SK-N-DZ (cell line): Measurements from ENCODE around the gene B3GNT8.
A peak's percentile ranks its signal among the peaks of the same experiment; 100 is the strongest.
"Not testable (repeated sequence)": the region's sequence is repeated elsewhere in the genome, so short reads cannot be mapped to it uniquely, and the experiment has no call there.

Experiments
- DNase-seq: peaks from one replicate; pipeline ENCODE4 v3.0.0-alpha.2; 2015; ENCODE audit warnings: low spot score

Gene B3GNT8

DNA sequence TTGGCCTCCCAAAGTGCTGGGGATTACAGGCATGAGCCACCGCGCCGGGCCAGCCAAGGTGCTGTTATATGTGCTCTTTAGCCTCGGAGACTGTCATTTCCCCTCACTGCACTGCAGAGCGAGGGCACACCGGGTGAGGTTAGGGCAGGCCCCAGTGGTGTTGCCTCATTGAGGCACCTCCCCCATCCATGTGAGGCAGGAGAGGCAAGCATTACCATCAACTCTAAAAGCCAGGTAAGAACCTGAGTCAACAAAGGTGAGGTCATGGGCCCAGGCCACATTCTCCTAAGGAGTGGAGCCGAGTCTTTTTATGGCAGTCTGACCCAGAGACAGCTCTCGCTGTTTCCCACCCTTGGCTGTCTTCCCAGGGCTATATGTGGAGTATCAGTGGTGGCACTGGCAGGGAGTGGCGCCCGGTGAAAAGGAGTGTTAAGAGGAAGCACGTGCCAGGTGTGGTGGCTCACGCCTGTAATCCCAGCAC, 10.9 kb downstream of the B3GNT8 start:
- DNase-seq, result no peak

- DNase-seq, result no peak
Measured at GRCh38 chr19:41415154-41415571, 12.0 kb downstream of the B3GNT8 start.

DNA sequence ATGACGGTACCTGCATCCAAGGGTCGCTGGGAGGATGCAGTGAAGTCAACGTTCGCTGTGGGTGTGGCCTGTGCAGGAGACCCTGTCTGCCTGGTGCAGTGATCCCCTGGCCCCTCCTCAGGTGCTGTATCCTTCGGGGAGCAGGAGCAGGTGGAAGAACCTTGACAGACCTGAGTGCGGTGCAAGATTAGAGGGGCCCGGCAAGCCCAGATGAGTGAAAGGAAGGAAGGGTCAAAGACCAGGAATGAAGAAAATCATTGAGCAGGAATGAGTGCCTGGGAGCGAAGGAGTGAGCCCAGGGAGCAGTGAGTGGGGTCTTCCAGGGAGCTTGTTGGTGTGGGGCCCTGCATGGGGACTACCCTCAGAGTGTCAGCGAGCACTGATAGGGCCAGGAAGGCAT, 12.7 kb downstream of the B3GNT8 start:
- DNase-seq, result no peak

- no peak for DNase-seq
Measured at GRCh38 chr19:41413947-41414346, 13.2 kb downstream of the B3GNT8 start.

DNA sequence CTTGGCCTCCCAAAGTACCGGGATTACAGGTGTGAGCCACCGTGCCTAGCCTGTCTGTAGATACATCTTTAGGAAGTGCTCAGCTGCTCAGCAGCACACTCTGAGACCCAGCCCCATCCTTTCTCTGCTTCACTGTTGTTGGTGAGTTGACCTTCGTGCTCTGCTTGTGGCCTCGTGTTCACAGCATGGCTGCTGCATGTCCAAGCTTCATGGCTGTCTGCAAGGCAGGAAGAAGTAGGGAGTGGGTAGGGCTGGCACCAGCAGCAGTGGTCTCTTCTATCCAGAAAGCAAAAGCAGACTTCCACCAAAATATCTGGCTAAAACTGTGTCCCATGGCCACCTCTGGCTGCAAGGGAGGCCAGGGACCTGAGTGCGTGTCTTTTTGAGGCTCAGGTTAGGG, 14.2 kb downstream of the B3GNT8 start:
- DNase-seq, result no peak

- DNase-seq, result no peak
Measured at GRCh38 chr19:41411968-41412265, 15.3 kb downstream of the B3GNT8 start.

DNA sequence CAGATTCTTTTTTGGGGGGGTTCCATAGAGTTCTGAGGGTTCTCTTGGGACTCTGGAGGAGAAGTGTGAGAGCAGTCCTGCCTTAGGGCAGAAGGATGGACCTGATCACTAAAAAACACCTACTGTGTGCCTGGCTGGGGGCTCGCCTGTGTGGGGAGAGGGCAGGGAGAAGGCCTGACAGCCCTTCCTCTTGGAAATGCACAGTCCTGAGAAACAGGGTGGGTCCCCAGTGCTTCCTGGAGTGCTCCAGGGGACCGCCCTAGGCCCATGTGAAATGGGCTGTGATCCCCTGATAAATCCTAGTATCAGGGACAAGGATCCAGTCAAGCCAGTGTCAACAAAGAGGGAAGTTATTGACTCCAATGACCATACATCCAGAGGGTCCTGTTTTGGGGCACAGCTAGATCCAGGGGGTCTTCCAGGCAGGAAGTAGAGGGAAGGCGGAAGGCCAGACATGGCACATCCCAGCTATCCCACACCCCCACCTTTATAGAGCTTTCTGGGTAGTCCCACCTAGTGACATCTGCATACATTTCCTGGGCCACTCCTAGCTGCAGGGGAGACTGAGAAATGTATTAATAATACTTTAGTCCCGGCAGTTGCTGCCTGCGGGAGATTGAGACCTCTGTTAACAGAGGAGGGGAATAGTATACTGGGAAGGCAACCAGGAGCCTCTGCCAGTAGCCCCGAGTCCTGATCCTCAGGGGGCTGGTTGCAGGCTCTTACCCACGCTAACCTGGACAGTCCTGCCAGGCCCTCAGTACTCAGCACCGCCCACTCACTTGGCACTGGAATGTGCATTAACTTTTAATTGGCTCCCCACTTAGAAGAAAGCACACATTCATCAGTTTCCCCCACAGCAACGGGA, 15.8 kb downstream of the B3GNT8 start:
- DNase-seq, result no peak

- DNase-seq, result no peak
Measured at GRCh38 chr19:41410336-41411054, 16.7 kb downstream of the B3GNT8 start.

GRCh38 chr19:41409288-41409687, 17.9 kb downstream of the B3GNT8 start:
- DNase-seq, result no peak

DNA sequence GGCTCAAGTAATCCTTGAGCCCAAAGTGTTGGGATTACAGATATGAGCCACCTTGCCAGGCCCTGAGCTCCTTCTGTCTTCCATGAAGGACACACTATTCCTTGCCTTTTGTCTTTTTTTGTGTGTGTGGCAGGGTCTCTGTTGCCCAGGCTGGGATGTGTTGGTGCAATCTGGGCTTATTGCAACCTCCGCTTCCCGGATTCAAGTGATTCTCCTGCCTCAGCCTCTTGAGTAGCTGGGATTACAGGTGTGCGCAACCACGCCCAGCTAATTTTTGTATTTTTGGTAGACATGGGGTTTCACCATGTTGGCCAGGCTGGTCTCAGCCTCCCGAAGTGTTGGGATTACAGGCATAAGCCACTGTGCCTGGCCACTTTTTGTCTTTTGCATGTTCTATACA, 18.3 kb downstream of the B3GNT8 start:
- DNase-seq, result not testable (repeated sequence)

GRCh38 chr19:41408256-41408655, 18.9 kb downstream of the B3GNT8 start:
- no peak for DNase-seq

GRCh38 chr19:41407271-41407670, 19.9 kb downstream of the B3GNT8 start:
- no peak for DNase-seq

GRCh38 chr19:41405776-41406175, 21.4 kb downstream of the B3GNT8 start:
- no peak for DNase-seq

DNA sequence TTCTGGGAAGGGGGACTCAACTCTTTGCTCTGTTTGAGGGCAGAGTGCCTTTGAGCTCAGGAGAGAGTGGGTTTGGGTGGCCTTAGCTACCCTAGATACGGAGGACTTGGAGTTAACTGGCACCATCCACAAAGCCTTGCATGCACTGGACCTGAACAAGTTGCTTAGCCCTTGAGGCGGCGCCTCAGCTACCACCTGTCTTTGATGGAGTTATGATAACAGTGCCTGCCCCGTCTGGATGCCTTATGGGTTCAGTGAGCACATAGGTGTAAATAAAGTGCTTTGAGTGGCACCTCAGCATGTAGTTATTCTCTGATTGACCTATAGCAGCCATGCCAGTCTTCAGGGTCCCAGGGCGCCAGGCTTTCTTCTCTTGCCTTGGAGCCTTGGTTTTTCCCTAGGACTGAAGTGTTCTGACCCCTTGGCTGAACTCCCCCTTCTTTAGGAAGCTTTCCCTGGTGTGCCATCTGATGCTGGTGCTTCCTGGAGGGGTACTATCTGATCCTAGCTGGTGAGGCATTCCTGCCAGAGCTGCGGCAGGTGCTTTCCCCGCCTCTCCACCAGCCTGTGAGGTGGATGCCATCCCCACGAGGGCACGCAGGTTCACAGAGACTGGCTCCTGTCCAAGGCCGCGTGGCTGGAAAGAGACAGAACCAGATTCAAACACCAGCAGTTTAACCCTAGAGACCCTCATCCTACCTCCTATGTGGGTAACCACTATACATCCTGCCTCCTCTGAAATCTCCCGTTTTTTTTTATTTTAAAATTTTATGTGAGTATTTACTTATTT, 23.8 kb downstream of the B3GNT8 start:
- DNase-seq, result no peak

GRCh38 chr19:41402010-41402409, 25.2 kb downstream of the B3GNT8 start:
- peak; percentile 26 for DNase-seq

GRCh38 chr19:41401483-41401882, 25.7 kb downstream of the B3GNT8 start:
- DNase-seq, result no peak

DNA sequence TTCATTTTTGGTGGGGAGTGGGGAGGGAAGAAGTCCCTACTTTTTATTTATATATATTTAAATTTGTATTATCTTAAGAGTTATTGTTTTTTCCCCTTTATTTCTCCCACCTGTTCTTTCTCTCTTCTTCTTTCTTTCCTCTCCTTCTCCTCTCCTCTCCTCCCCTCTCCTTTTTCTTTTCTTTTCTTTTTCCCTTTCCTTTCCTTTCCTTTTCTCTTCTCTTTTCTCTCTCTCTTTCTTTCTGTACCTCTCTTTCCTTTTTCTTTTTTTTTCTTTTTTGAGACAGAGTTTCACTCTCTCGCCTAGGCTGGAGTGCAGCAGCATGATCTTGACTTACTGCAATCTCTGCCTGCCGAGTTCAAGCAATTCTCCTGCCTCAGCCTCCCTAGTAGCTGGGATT, 27.6 kb downstream of the B3GNT8 start:
- no peak for DNase-seq

DNA sequence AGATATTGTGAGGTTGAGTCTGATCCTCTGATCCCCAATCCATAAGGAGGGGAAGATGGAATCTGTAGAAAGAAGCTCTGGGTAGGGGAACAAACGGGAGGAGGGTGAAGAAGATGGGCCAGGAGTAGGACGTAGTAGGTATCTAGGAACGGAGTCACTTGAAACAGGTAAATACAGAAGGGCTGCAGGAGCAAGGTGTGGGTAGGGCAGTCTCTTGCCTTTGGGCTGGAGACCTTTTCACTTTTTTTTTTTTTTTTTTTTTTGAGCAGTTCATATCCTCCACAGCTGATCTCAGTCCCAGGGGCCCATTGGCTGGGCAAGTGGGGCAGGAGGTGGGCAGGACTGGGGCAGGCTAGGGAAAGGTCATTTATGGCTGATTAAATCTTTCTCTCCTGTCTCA, 28.1 kb downstream of the B3GNT8 start:
- no peak for DNase-seq

GRCh38 chr19:41398598-41398997, 28.6 kb downstream of the B3GNT8 start:
- no peak for DNase-seq

GRCh38 chr19:41398050-41398418, 29.1 kb downstream of the B3GNT8 start:
- no peak for DNase-seq

DNA sequence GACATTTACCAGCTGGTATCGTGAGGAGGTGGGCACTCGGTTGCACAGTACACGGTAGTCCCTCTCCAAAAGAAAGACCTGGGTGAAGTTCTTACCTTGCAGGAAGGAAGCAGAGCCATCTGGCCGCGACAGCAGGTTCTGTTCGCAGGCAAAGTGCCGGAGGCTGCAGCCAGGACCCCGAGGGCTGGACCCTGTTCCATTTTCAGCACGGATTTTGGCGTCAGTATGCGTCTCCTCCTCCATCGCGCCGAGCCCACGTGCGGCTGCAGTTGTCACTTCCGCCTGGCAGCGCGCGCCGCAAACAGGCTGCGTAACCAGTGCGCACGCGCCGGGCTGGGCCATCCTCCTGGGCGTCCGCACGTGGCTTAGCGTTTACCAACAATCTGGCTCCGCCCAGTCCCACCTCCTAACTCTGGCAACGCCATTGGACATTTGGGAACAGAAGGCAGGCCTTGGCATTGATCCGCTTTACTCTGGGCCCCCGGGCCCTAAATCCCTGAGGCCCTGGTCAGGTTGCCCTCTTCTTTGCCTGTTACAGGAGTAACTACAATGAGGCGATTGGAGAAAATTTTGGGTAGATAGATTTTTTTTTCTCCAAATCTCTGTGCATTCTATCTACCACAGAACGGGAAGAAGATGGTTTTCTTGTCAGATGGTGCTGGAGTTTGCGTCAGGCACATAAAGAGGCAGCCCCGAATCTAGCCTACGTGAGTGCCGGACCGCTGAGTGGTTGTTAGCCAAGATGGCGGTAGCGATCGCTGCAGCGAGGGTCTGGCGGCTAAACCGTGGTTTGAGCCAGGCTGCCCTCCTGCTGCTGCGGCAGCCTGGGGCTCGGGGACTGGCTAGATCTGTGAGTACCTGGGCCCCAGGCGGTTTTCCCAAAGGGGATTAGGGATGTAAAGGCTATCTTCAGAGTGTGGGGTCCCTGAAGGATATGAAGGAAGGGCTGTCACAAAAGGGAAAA, 29.8 kb downstream of the B3GNT8 start, which contains the start of the genes BCKDHA and EXOSC5:
Gene BCKDHA (plus strand): TSS at position 733 of the 964 bp plus-strand sequence. CDS start 10 bp downstream, at position 743.
Gene EXOSC5 (minus strand): TSS at position 274 of the 964 bp plus-strand sequence. CDS start 31 bp downstream, at position 243.
- DNase-seq, result peak; percentile 100
